K562 (cell line): ENCODE measurements around the gene ERCC1. TPM values are rescaled to one million over a fixed set of nuclear protein-coding genes. Genes with fewer than 3 reads are reported as not detected.

Experiments used
- CAMTA2 ChIP-seq: fragments of 250-450 bp; sonication (Bioruptor Pico); conservative IDR thresholded peaks from 2 replicates; pipeline ENCODE4 v1.5.1; 2022
- CC2D1A ChIP-seq: fragments of 450-650 bp; IDR thresholded peaks from 2 replicates; pipeline ENCODE4 v1.6.1; 2017; ENCODE audit warnings: mild to moderate bottlenecking
- CREM ChIP-seq: IDR thresholded peaks from 2 replicates; pipeline ENCODE4 v1.6.1; 2014; ENCODE audit warnings: antibody characterized with exemption, low read depth
- FOXK2 ChIP-seq, 2 experiments: fragments of 450-650 bp; IDR thresholded peaks in 1 of 2; conservative IDR thresholded peaks in 1 of 2; 2 replicates each; pipeline ENCODE4 v1.6.1; 2016; ENCODE audit warnings: low read depth in 2 of 2, mild to moderate bottlenecking in 1 of 2
- KAT8 ChIP-seq: fragments of 450-650 bp; IDR thresholded peaks from 2 replicates; pipeline ENCODE4 v1.6.1; 2016; ENCODE audit warnings: low read depth, mild to moderate bottlenecking
- KDM2B ChIP-seq: fragments of 250-450 bp; sonication (Bioruptor Pico); IDR thresholded peaks from 2 replicates; pipeline ENCODE4 v1.8.0; 2021; ENCODE audit warnings: mild to moderate bottlenecking, moderate library complexity
- MTA2 ChIP-seq: fragments of 450-650 bp; IDR thresholded peaks from 2 replicates; pipeline ENCODE4 v1.6.1; 2016; ENCODE audit warnings: low read depth
- NFYB ChIP-seq: IDR thresholded peaks from 2 replicates; pipeline ENCODE4 v1.6.1; 2011; ENCODE audit warnings: mild to moderate bottlenecking, moderate library complexity; ENCODE audit not compliant: insufficient read length; ENCODE audit errors: extremely low read depth
- PPARD ChIP-seq: fragments of 250-450 bp; sonication (Bioruptor Pico); IDR thresholded peaks from 2 replicates; pipeline ENCODE4 v1.8.0; 2022; ENCODE audit warnings: inconsistent platforms, mild to moderate bottlenecking, moderate library complexity
- PTTG1 ChIP-seq: fragments of 450-650 bp; IDR thresholded peaks from 2 replicates; pipeline ENCODE4 v1.6.1; 2016; ENCODE audit warnings: low read depth, mild to moderate bottlenecking, missing genetic modification characterization, missing compliant biosample characterization
- RB1 ChIP-seq: fragments of 450-650 bp; IDR thresholded peaks from 2 replicates; pipeline ENCODE4 v1.6.1; 2017; ENCODE audit warnings: low read depth, mild to moderate bottlenecking
- SP2 ChIP-seq: IDR thresholded peaks from 2 replicates; pipeline ENCODE4 v1.6.1; 2011; ENCODE audit warnings: mild to moderate bottlenecking, low read depth, low read length, moderate library complexity; ENCODE audit not compliant: poor library complexity, severe bottlenecking; ENCODE audit errors: extremely low read depth
- ZKSCAN8 ChIP-seq: fragments of 200-800 bp; sonication (Bioruptor generic); IDR thresholded peaks from 2 replicates; pipeline ENCODE4 v1.6.1; 2016; ENCODE audit warnings: missing genetic modification characterization, missing compliant biosample characterization
- ZNF431 ChIP-seq: sonication (generic); formaldehyde crosslinking; IDR thresholded peaks from 2 replicates; pipeline ENCODE4 v1.8.0; 2022; ENCODE audit warnings: mild to moderate bottlenecking, missing genetic modification reagents
- ZNF551 ChIP-seq: fragments of 250-450 bp; sonication (Bioruptor Pico); IDR thresholded peaks from 2 replicates; pipeline ENCODE4 v1.5.0; 2021; ENCODE audit warnings: mild to moderate bottlenecking, moderate library complexity
- ZNF695 ChIP-seq: fragments of 450-650 bp; formaldehyde crosslinking; IDR thresholded peaks from 2 replicates; pipeline ENCODE4 v1.4.0; 2020; ENCODE audit warnings: mild to moderate bottlenecking, moderate library complexity
- ZNF75A ChIP-seq: fragments of 450-650 bp; formaldehyde crosslinking; IDR thresholded peaks from 2 replicates; pipeline ENCODE4 v1.4.0; 2020; ENCODE audit warnings: mild to moderate bottlenecking
- ZSCAN32 ChIP-seq: fragments of 450-650 bp; formaldehyde crosslinking; IDR thresholded peaks from 2 replicates; pipeline ENCODE4 v1.4.0; 2020; ENCODE audit warnings: mild to moderate bottlenecking, moderate library complexity
- polyA plus RNA-seq, 8 experiments: library from polyadenylated mRNA; depleted of rRNA in 4 of 8; stranded (reverse) in 5 of 8; unstranded in 3 of 8; fragments of >200 nt; fragmentation: Nextera tagmentation in 2 of 8; fragmentation: Illumina TruSeq in 1 of 8; extraction: Ambion mirVana in 2 of 8; extraction: Trizol in 1 of 8; gene quantifications; 2 replicates each; pipeline versions ENCODE4 v1.2.1 to v1.2.3, GENCODE V29; 2011 to 2014; ENCODE audit warnings: inconsistent platforms in 1 of 8, missing spikeins in 1 of 8
- total RNA-seq, 7 experiments: library from RNA; depleted of rRNA in 6 of 7; stranded (reverse); fragments of >200 nt in 6 of 7; fragmentation: Illumina TruSeq in 2 of 7; extraction: Trizol in 2 of 7; gene quantifications; 2 replicates each; pipeline versions ENCODE4 v1.2.1 to v1.2.3, GENCODE V29; 2011 to 2021; ENCODE audit warnings: low replicate concordance in 1 of 7
- TF ChIP-seq, protein P1 (sequence below): fragments of 450-650 bp; IDR thresholded peaks from 2 replicates; pipeline ENCODE4 v1.6.1; 2018; ENCODE audit not compliant: partially characterized antibody
- TF ChIP-seq, protein P2 (sequence below): fragments of 450-650 bp; formaldehyde crosslinking; IDR thresholded peaks from 2 replicates; pipeline ENCODE4 v1.4.0; 2022; ENCODE audit warnings: missing genetic modification characterization
- TF ChIP-seq, protein P3 (sequence below): sonication (generic); formaldehyde crosslinking; IDR thresholded peaks from 2 replicates; pipeline ENCODE4 v1.9.0; 2022; ENCODE audit warnings: mild to moderate bottlenecking, missing genetic modification reagents
- TF ChIP-seq, protein P4 (sequence below): fragments of 450-650 bp; formaldehyde crosslinking; IDR thresholded peaks from 2 replicates; pipeline ENCODE4 v1.4.0; 2020; ENCODE audit warnings: mild to moderate bottlenecking, mixed read lengths

ERCC1 gene
- total and polyA plus RNA-seq, 9 of the 15 experiments (the other 6 are each of a cell fraction or from before 2014, with no cell fraction given), result 9.3 to 92.6 (median 60.0) TPM

DNA sequence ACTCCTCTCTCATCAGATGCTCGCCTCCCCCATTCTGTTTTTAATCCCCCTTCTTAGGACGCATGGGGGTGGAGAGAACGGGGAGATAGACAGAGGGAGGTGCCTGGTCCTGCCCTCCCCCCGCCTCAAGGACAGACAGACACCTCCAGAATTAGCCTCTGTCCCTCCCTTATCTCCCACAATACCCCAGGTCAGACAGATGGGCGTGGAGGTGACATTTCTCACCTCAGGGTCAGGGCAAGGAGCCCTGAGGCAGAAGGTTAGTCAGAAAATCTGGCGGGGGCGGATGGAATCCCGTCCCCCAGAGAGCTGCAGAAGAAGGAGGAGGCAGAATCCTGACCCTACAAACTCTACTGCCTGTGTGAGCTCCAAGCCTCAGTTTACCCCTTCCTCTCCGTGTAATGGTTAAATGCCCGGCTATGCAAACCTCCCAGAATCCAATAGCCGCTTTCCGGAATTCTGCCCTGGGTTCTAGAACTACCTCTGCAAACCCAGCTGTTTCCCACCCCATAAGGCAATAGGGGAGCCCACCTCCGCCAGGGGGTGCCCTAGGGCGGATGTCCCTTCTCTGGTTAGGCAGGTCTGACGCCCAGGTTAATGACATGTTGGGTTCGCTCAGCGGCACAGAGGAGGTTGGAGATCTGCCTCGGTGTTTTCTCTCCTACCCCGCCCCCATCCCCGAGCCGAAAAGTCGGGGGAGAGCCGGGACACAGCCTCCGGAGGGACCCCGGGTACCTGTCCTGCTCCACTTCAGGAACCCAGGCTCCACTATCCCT lies 19.7 kb downstream of the ERCC1 start (continued):
- TF ChIP-seq, protein P1, sequence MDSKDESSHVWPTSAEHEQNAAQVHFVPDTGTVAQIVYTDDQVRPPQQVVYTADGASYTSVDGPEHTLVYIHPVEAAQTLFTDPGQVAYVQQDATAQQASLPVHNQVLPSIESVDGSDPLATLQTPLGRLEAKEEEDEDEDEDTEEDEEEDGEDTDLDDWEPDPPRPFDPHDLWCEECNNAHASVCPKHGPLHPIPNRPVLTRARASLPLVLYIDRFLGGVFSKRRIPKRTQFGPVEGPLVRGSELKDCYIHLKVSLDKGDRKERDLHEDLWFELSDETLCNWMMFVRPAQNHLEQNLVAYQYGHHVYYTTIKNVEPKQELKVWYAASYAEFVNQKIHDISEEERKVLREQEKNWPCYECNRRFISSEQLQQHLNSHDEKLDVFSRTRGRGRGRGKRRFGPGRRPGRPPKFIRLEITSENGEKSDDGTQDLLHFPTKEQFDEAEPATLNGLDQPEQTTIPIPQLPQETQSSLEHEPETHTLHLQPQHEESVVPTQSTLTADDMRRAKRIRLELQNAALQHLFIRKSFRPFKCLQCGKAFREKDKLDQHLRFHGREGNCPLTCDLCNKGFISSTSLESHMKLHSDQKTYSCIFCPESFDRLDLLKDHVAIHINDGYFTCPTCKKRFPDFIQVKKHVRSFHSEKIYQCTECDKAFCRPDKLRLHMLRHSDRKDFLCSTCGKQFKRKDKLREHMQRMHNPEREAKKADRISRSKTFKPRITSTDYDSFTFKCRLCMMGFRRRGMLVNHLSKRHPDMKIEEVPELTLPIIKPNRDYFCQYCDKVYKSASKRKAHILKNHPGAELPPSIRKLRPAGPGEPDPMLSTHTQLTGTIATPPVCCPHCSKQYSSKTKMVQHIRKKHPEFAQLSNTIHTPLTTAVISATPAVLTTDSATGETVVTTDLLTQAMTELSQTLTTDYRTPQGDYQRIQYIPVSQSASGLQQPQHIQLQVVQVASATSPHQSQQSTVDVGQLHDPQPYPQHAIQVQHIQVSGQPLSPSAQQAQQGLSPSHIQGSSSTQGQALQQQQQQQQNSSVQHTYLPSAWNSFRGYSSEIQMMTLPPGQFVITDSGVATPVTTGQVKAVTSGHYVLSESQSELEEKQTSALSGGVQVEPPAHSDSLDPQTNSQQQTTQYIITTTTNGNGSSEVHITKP, result peak; percentile 38
- no peak for TF ChIP-seq PTTG1
- TF ChIP-seq CC2D1A, result 0 out of 2 replicates have a peak, but pooled peaks have one; percentile 15
- no peak for TF ChIP-seq ZNF75A (CRISPR knock-in tag)
- TF ChIP-seq, protein P2, sequence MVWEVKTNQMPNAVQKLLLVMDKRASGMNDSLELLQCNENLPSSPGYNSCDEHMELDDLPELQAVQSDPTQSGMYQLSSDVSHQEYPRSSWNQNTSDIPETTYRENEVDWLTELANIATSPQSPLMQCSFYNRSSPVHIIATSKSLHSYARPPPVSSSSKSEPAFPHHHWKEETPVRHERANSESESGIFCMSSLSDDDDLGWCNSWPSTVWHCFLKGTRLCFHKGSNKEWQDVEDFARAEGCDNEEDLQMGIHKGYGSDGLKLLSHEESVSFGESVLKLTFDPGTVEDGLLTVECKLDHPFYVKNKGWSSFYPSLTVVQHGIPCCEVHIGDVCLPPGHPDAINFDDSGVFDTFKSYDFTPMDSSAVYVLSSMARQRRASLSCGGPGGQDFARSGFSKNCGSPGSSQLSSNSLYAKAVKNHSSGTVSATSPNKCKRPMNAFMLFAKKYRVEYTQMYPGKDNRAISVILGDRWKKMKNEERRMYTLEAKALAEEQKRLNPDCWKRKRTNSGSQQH (CRISPR knock-in tag), result no peak
- TF ChIP-seq ZNF551 (CRISPR knock-in tag), result no peak
- no peak for TF ChIP-seq ZKSCAN8
- TF ChIP-seq ZNF431 (CRISPR knock-in tag), result no peak
- TF ChIP-seq SP2, result no peak
- TF ChIP-seq KAT8, result no peak
- peak; percentile 42; the same call in 1 of the 2 replicates for TF ChIP-seq RB1
- TF ChIP-seq, protein P3, sequence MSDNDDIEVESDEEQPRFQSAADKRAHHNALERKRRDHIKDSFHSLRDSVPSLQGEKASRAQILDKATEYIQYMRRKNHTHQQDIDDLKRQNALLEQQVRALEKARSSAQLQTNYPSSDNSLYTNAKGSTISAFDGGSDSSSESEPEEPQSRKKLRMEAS (CRISPR knock-in tag), result 0 out of 2 replicates have a peak, but pooled peaks have one; percentile 34
- TF ChIP-seq ZSCAN32, result no peak
- 0 out of 4 replicates have a peak, but pooled peaks of 1 of the 2 experiments have one; percentile 38 for TF ChIP-seq FOXK2 (conservative IDR thresholded peaks at IDR 0.05 in 1 of 2, IDR thresholded peaks at IDR 0.05 in 1 of 2; ENCODE audit: low read depth in 2 of 2)
- no peak for TF ChIP-seq CAMTA2 (CRISPR knock-in tag)
- peak; percentile 24; the same call in 1 of the 2 replicates for TF ChIP-seq CREM
- no peak for TF ChIP-seq MTA2
- TF ChIP-seq PPARD, result no peak
- no peak for TF ChIP-seq KDM2B
- no peak for TF ChIP-seq ZNF695
- TF ChIP-seq, protein P4, sequence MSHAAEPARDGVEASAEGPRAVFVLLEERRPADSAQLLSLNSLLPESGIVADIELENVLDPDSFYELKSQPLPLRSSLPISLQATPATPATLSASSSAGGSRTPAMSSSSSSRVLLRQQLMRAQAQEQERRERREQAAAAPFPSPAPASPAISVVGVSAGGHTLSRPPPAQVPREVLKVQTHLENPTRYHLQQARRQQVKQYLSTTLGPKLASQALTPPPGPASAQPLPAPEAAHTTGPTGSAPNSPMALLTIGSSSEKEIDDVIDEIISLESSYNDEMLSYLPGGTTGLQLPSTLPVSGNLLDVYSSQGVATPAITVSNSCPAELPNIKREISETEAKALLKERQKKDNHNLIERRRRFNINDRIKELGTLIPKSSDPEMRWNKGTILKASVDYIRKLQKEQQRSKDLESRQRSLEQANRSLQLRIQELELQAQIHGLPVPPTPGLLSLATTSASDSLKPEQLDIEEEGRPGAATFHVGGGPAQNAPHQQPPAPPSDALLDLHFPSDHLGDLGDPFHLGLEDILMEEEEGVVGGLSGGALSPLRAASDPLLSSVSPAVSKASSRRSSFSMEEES, result no peak
- TF ChIP-seq NFYB, result no peak
